HEK293 (cell line): ENCODE results near the gene ADCY6.

Experiments
- CTCF ChIA-PET: fragments of 350-600 bp; formaldehyde crosslinking; extraction: SDS; loops from one replicate; lab custom pipeline; 2021; ENCODE audit warnings: antibody characterized with exemption; lab: Yijun Ruan, JAX
- POLR2A ChIA-PET: fragments of 300-600 bp; formaldehyde crosslinking; extraction: SDS; loops from one replicate; lab custom pipeline; 2020; ENCODE audit warnings: antibody characterized with exemption, inconsistent platforms; lab: Yijun Ruan, JAX
- H3K27ac ChIP-seq: fragments of 200-500 bp; sonication (Bioruptor generic); 2 replicates; pipeline ENCODE4 v1.5.1; 2014; ENCODE audit warnings: low read depth, low read length, control low read depth, inconsistent platforms; ENCODE audit errors: extremely low read depth
- H3K36me3 ChIP-seq, 2 experiments: fragments of 200-500 bp in 1 of 2; sonication (Bioruptor generic) in 1 of 2; 1 replicate in 1 of 2; 2 replicates in 1 of 2; pipeline ENCODE4 v1.5.1; 2014 to 2017; ENCODE audit warnings: inconsistent platforms in 2 of 2, low read length in 2 of 2; ENCODE audit not compliant: control insufficient read depth in 2 of 2, insufficient read depth in 1 of 2
- H3K4me1 ChIP-seq: fragments of 200-500 bp; sonication (Bioruptor generic); 2 replicates; pipeline ENCODE4 v1.5.1; 2014; ENCODE audit warnings: mild to moderate bottlenecking, low read length, inconsistent platforms; ENCODE audit not compliant: control insufficient read depth, insufficient read depth
- H3K4me3 ChIP-seq: 2 replicates; pipeline ENCODE4 v1.5.1; 2011; ENCODE audit warnings: low read depth, mild to moderate bottlenecking, control low read depth, low read length, moderate library complexity
- H3K9me3 ChIP-seq: fragments of 200-500 bp; sonication (Bioruptor generic); 2 replicates; pipeline ENCODE4 v1.5.1; 2014; ENCODE audit warnings: low read depth, low read length, inconsistent platforms; ENCODE audit not compliant: control insufficient read depth, insufficient read depth
- GLI4 ChIP-seq: fragments of 450-650 bp; formaldehyde crosslinking; IDR thresholded peaks from 2 replicates; pipeline ENCODE4 v1.5.1; 2016; ENCODE audit warnings: missing biosample characterization, missing genetic modification characterization
- GLIS2 ChIP-seq: fragments of 450-650 bp; formaldehyde crosslinking; IDR thresholded peaks from 2 replicates; pipeline ENCODE4 v1.5.1; 2016; ENCODE audit warnings: missing biosample characterization, missing genetic modification characterization
- SCRT1 ChIP-seq: fragments of 450-650 bp; formaldehyde crosslinking; IDR thresholded peaks from 2 replicates; pipeline ENCODE4 v1.5.1; 2016; ENCODE audit warnings: missing biosample characterization, missing genetic modification characterization, borderline replicate concordance
- WT1 ChIP-seq: fragments of 450-650 bp; formaldehyde crosslinking; IDR thresholded peaks from 2 replicates; pipeline ENCODE4 v1.5.1; 2016; ENCODE audit warnings: missing biosample characterization, missing genetic modification characterization
- ZBTB11 ChIP-seq: fragments of 450-650 bp; formaldehyde crosslinking; conservative IDR thresholded peaks from 2 replicates; pipeline ENCODE4 v1.5.1; 2016; ENCODE audit warnings: low read depth, missing biosample characterization, missing genetic modification characterization
- ZBTB26 ChIP-seq: fragments of 450-650 bp; formaldehyde crosslinking; optimal IDR thresholded peaks from 2 replicates; pipeline ENCODE3; 2016; ENCODE audit warnings: missing biosample characterization, mild to moderate bottlenecking, missing genetic modification characterization
- ZNF138 ChIP-seq: fragments of 450-650 bp; formaldehyde crosslinking; IDR thresholded peaks from 2 replicates; pipeline ENCODE4 v1.5.1; 2016; ENCODE audit warnings: missing biosample characterization, missing genetic modification characterization, borderline replicate concordance
- ZNF423 ChIP-seq: fragments of 450-650 bp; formaldehyde crosslinking; IDR thresholded peaks from 2 replicates; pipeline ENCODE4 v1.5.1; 2016; ENCODE audit warnings: missing biosample characterization, missing genetic modification characterization
- ZNF596 ChIP-seq: fragments of 450-650 bp; IDR thresholded peaks from 2 replicates; pipeline ENCODE4 v1.5.0; 2018; ENCODE audit warnings: missing biosample characterization, mild to moderate bottlenecking, missing genetic modification characterization, moderate library complexity
- ZNF658 ChIP-seq: fragments of 450-650 bp; formaldehyde crosslinking; IDR thresholded peaks from 2 replicates; pipeline ENCODE4; 2016; ENCODE audit warnings: missing biosample characterization, missing genetic modification characterization
- ZNF747 ChIP-seq: fragments of 450-650 bp; formaldehyde crosslinking; IDR thresholded peaks from 2 replicates; pipeline ENCODE4 v1.5.1; 2016; ENCODE audit warnings: missing biosample characterization, missing genetic modification characterization
- ZSCAN16 ChIP-seq: fragments of 450-650 bp; formaldehyde crosslinking; IDR thresholded peaks from 2 replicates; pipeline ENCODE4 v1.5.1; 2016; ENCODE audit warnings: missing biosample characterization, missing genetic modification characterization
- TF ChIP-seq, protein P1 (sequence below): fragments of 450-650 bp; formaldehyde crosslinking; IDR thresholded peaks from 2 replicates; pipeline ENCODE4 v1.5.1; 2017; ENCODE audit warnings: missing biosample characterization, missing genetic modification characterization
- TF ChIP-seq, protein P2 (sequence below): fragments of 450-650 bp; formaldehyde crosslinking; IDR thresholded peaks from 2 replicates; pipeline ENCODE4 v1.5.1; 2016; ENCODE audit warnings: missing biosample characterization, missing genetic modification characterization
- TF ChIP-seq, protein P3 (sequence below): fragments of 450-650 bp; formaldehyde crosslinking; IDR thresholded peaks from 2 replicates; pipeline ENCODE4 v1.5.1; 2016; ENCODE audit warnings: missing biosample characterization, missing genetic modification characterization

The ADCY6 gene

DNA sequence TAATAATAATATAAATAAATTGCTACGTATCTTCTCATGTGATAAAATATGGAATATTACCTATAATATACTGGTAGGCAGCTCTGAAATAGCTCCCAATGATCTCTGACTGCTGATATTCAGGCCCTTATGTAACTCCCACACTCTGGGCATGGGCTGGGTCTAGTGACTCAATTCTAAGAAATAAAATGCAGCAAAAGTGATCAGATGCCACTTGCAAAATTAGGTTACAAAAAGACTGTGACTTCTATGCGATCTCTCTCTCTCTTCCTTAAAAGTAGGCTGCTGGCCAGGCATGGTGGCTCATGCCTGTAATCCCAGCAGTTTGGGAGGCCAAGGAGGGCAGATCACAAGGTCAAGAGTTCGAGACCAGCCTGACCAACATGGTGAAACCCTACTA is 19.1 kb upstream of the ADCY6 start:
- TF ChIP-seq WT1, result no peak
- TF ChIP-seq ZNF658 (tag by site-specific recombination), result no peak
- no peak for TF ChIP-seq ZNF747 (tag by site-specific recombination)
- no peak for TF ChIP-seq ZBTB26 (tag by site-specific recombination)
- TF ChIP-seq ZNF138 (tag by site-specific recombination), result no peak
- TF ChIP-seq ZBTB11, result no peak
- no peak for TF ChIP-seq ZNF423 (tag by site-specific recombination)
- TF ChIP-seq ZNF596 (tag by site-specific recombination), result no peak
- TF ChIP-seq SCRT1 (tag by site-specific recombination), result no peak
- TF ChIP-seq GLI4 (tag by site-specific recombination), result no peak
- TF ChIP-seq, protein P1, sequence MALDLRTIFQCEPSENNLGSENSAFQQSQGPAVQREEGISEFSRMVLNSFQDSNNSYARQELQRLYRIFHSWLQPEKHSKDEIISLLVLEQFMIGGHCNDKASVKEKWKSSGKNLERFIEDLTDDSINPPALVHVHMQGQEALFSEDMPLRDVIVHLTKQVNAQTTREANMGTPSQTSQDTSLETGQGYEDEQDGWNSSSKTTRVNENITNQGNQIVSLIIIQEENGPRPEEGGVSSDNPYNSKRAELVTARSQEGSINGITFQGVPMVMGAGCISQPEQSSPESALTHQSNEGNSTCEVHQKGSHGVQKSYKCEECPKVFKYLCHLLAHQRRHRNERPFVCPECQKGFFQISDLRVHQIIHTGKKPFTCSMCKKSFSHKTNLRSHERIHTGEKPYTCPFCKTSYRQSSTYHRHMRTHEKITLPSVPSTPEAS (tag by site-specific recombination), result no peak
- TF ChIP-seq, protein P2, sequence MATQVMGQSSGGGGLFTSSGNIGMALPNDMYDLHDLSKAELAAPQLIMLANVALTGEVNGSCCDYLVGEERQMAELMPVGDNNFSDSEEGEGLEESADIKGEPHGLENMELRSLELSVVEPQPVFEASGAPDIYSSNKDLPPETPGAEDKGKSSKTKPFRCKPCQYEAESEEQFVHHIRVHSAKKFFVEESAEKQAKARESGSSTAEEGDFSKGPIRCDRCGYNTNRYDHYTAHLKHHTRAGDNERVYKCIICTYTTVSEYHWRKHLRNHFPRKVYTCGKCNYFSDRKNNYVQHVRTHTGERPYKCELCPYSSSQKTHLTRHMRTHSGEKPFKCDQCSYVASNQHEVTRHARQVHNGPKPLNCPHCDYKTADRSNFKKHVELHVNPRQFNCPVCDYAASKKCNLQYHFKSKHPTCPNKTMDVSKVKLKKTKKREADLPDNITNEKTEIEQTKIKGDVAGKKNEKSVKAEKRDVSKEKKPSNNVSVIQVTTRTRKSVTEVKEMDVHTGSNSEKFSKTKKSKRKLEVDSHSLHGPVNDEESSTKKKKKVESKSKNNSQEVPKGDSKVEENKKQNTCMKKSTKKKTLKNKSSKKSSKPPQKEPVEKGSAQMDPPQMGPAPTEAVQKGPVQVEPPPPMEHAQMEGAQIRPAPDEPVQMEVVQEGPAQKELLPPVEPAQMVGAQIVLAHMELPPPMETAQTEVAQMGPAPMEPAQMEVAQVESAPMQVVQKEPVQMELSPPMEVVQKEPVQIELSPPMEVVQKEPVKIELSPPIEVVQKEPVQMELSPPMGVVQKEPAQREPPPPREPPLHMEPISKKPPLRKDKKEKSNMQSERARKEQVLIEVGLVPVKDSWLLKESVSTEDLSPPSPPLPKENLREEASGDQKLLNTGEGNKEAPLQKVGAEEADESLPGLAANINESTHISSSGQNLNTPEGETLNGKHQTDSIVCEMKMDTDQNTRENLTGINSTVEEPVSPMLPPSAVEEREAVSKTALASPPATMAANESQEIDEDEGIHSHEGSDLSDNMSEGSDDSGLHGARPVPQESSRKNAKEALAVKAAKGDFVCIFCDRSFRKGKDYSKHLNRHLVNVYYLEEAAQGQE (tag by site-specific recombination), result no peak
- TF ChIP-seq, protein P3, sequence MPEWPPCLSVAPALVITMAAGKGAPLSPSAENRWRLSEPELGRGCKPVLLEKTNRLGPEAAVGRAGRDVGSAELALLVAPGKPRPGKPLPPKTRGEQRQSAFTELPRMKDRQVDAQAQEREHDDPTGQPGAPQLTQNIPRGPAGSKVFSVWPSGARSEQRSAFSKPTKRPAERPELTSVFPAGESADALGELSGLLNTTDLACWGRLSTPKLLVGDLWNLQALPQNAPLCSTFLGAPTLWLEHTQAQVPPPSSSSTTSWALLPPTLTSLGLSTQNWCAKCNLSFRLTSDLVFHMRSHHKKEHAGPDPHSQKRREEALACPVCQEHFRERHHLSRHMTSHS, result no peak
- no peaks in the 10 kb centered on the region for H3K9me3 ChIP-seq
- POLR2A ChIA-PET, result interaction anchor here (0.6 to 0.7 kb wide), 2 partner anchors 112 to 247 kb away, joined by 3 to 6 read pairs; no protein-coding TSS in a partner anchor
- CTCF ChIA-PET, result interaction anchor here (0.9 kb wide), 1 partner anchor 12 kb away, joined by 3 read pairs; no protein-coding TSS in a partner anchor
- H3K4me1 ChIP-seq, result no peaks in the 10 kb centered on the region
- no peak overlapping the region for H3K4me3 ChIP-seq
- H3K36me3 ChIP-seq, result no peaks in the 10 kb centered on the region
- H3K27ac ChIP-seq, result no peak overlapping the region

- no peaks in the 10 kb centered on the region for H3K36me3 ChIP-seq
- H3K4me3 ChIP-seq, result no peak overlapping the region
- ChIA-PET POLR2A (no interaction called here), CTCF (interaction anchor here (2.6 kb wide), 1 partner anchor 11 kb away, joined by 16 read pairs; no protein-coding TSS in a partner anchor)
- no peaks in the 10 kb centered on the region for H3K4me1 ChIP-seq
- H3K27ac ChIP-seq, result no peak overlapping the region
- H3K9me3 ChIP-seq, result no peaks in the 10 kb centered on the region
- TF ChIP-seq ZSCAN16 (tag by site-specific recombination) (no peak), GLIS2 (tag by site-specific recombination) (no peak)
- TF ChIP-seq, all 188 proteins: peak for 0
Observed at GRCh38 chr12:48803675-48804074, 14.8 kb upstream of the ADCY6 start.
